Vagina (tissue), 2 donors: Measurements from ENCODE around the gene PHACTR3. TPM values are rescaled to one million over a fixed set of nuclear protein-coding genes. Genes with fewer than 3 reads are reported as not detected.
A peak's percentile ranks its signal among the peaks of the same experiment; 100 is the strongest.

Source experiments
- DNase-seq, 2 donors: peaks; one replicate each; pipeline ENCODE4 v3.0.0-alpha.2; 2017; ENCODE audit errors: extremely low spot score in 2 of 2
- H3K27ac ChIP-seq: fragments of 200-600 bp; sonication (generic); one replicate; pipeline ENCODE4 v1.5.1; 2019
- H3K27me3 ChIP-seq: fragments of 200-600 bp; sonication (generic); one replicate; pipeline ENCODE4 v1.5.1; 2019
- H3K36me3 ChIP-seq, 2 donors: fragments of 200-600 bp; sonication (generic); one replicate each; pipeline ENCODE4 v1.5.1; 2017 to 2019
- H3K4me1 ChIP-seq: fragments of 200-600 bp; sonication (generic); one replicate; pipeline ENCODE4 v1.5.1; 2019
- H3K4me3 ChIP-seq, 2 donors: fragments of 200-600 bp; sonication (generic); 1 replicate in 1 of 2; 2 replicates in 1 of 2; pipeline ENCODE4 v1.5.1; 2016 to 2019
- H3K9me3 ChIP-seq: fragments of 200-600 bp; sonication (generic); one replicate; pipeline ENCODE4 v1.5.1; 2019
- POLR2A ChIP-seq, 2 donors: fragments of 450-650 bp; IDR thresholded peaks; one replicate each; pipeline ENCODE4 v1.6.1; 2017; ENCODE audit warnings: antibody characterized with exemption in 2 of 2, mild to moderate bottlenecking in 2 of 2, moderate library complexity in 2 of 2
- POLR2AphosphoS5 ChIP-seq, 2 donors: sonication (generic); formaldehyde crosslinking; IDR thresholded peaks; one replicate each; pipeline ENCODE4 v1.9.0; 2017; ENCODE audit warnings: antibody characterized with exemption in 2 of 2, mild to moderate bottlenecking in 2 of 2, low read depth in 1 of 2; ENCODE audit not compliant: insufficient read depth in 1 of 2
- intact Hi-C: fragments of 100-400 bp; cut with DNase I; formaldehyde crosslinking; loops from one replicate; pipeline ENCODE4 v1.15.1; 2023
- total RNA-seq: library from RNA; depleted of rRNA; stranded (reverse); fragments of >200 nt; gene quantifications from one replicate; pipeline ENCODE4 v1.2.3, GENCODE V29; 2016
- TF ChIP-seq, protein P1 (sequence below), 3 experiments: fragments of 450-650 bp in 2 of 3; fragments of 200-600 bp in 1 of 3; sonication (generic) in 1 of 3; IDR thresholded peaks; one replicate each; pipeline ENCODE4 v1.5.1; 2017 to 2019; ENCODE audit warnings: antibody characterized with exemption in 3 of 3, mild to moderate bottlenecking in 2 of 3, moderate library complexity in 2 of 3

PHACTR3 gene
- total RNA-seq, 1 donor from 2014 or later: 8.3 TPM

DNA sequence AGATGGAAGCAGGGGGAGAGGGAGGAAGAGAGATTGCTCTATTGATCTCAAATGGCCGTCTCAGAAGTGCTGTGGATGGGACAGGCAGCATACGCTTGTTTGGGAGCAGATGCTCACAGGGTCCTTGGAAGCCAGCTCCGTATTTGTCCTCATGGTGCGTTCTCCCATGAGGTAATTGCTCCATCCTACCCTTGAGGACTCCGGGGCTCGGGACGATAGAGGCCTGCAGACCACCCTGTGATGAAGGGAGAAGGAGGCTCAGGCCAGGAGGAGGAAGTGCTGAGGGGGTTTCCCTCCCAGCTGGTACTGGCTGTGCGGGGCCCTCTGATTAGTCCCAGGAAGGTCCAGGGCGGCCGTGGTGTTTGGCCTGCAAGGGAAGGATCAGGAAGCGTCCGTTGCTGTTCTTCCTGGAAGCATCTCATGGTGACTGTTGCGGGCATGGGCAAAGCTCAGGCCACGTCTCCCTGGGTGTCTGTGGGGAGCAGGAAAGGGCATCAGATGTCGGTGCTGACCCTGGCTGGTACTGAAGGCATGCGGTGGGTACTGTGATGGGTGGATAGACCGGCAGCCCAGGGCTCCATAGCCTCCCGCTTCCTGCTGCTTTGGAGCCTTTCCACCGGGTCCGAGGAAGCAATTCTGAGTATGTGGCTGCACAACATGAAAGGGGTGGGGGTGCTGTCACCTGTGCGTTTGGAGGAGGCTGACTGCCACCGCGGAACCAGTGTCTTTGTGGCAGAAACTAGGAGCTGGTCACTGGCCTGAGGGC is 170.8 kb downstream of the PHACTR3 start:
- TF ChIP-seq POLR2A (IDR thresholded peaks at IDR 0.05): no peak
- TF ChIP-seq, protein P1, sequence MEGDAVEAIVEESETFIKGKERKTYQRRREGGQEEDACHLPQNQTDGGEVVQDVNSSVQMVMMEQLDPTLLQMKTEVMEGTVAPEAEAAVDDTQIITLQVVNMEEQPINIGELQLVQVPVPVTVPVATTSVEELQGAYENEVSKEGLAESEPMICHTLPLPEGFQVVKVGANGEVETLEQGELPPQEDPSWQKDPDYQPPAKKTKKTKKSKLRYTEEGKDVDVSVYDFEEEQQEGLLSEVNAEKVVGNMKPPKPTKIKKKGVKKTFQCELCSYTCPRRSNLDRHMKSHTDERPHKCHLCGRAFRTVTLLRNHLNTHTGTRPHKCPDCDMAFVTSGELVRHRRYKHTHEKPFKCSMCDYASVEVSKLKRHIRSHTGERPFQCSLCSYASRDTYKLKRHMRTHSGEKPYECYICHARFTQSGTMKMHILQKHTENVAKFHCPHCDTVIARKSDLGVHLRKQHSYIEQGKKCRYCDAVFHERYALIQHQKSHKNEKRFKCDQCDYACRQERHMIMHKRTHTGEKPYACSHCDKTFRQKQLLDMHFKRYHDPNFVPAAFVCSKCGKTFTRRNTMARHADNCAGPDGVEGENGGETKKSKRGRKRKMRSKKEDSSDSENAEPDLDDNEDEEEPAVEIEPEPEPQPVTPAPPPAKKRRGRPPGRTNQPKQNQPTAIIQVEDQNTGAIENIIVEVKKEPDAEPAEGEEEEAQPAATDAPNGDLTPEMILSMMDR (IDR thresholded peaks at IDR 0.05): no peak
- no peak for TF ChIP-seq POLR2AphosphoS5 (IDR thresholded peaks at IDR 0.05; ENCODE audit: insufficient read depth in 1 of 2, low read depth in 1 of 2)
- Histone ChIP-seq H3K4me3 (no peak overlapping the region), H3K27me3 (no peaks in the 10 kb centered on the region), H3K36me3 (no peaks in the 10 kb centered on the region), H3K4me1 (no peaks in the 10 kb centered on the region), H3K9me3 (no peaks in the 10 kb centered on the region), H3K27ac (no peak overlapping the region)
- DNase-seq: peak; percentile 62 to 90
- intact Hi-C loops: no loop called here

DNA sequence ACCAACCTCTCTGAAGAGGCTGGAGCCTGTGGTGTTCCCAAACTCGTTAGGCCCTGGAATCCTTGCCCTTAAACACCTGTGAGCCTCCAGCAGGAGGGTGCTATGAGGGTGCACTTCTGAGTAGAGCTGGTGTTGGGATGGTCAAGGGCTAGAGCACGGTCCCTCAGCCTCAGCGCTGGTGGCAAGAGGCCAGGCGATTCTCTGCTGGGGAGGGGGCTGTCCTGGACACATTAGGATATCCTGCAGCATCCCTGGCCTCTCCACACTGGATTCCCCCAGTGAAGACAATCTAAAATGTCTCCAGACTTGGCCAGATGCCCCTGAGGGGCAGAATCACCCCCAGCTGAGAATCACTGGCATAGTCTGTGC is 171.3 kb downstream of the PHACTR3 start:
- Histone ChIP-seq H3K27me3 (no peaks in the 10 kb centered on the region), H3K27ac (no peak overlapping the region), H3K4me3 (no peak overlapping the region), H3K9me3 (no peaks in the 10 kb centered on the region), H3K36me3 (no peaks in the 10 kb centered on the region), H3K4me1 (no peaks in the 10 kb centered on the region)
- intact Hi-C loops: no loop called here
- TF ChIP-seq, protein P1 (IDR thresholded peaks at IDR 0.05): no peak
- no peak for TF ChIP-seq POLR2A (IDR thresholded peaks at IDR 0.05)
- TF ChIP-seq POLR2AphosphoS5 (IDR thresholded peaks at IDR 0.05; ENCODE audit: insufficient read depth in 1 of 2, low read depth in 1 of 2): no peak
- DNase-seq: peak; percentile 77 to 85

DNA sequence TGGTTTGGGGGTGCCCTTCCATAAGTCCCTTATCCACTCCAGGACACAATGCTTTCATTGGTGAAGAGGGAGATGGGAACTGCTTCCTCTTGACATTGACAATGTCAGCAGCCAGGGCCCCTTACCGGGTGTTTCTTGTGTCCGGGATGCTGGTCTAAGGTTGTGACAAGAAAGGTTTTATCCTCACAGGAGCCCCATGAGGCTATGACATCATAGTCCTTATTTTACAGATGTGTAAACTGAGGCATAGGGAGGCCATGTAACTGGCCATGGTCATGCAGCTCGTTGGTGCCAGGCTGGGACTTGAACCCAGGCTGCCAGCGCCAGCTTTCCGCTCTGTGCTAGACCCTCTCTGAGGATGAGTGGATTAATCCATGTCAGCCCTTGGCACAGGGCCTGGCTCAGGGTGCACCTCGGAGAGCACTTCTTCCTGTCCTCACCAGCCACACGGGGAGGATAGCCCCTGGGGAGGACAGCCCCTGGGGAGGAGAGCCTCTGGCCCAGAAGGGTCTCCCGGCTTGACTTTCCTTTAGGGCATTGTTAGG is 171.8 kb downstream of the PHACTR3 start:
- H3K4me1 ChIP-seq: no peaks in the 10 kb centered on the region
- no peaks in the 10 kb centered on the region for H3K36me3 ChIP-seq
- H3K9me3 ChIP-seq: no peaks in the 10 kb centered on the region
- intact Hi-C loops: no loop called here
- H3K27ac ChIP-seq: no peak overlapping the region
- H3K4me3 ChIP-seq: no peak overlapping the region
- no peaks in the 10 kb centered on the region for H3K27me3 ChIP-seq
- peak in 1 of 2 donors; percentile 70 for DNase-seq
- TF ChIP-seq POLR2AphosphoS5 (IDR thresholded peaks at IDR 0.05; ENCODE audit: insufficient read depth in 1 of 2, low read depth in 1 of 2) (no peak), POLR2A (IDR thresholded peaks at IDR 0.05) (no peak)
- TF ChIP-seq, protein P1 (IDR thresholded peaks at IDR 0.05): no peak

DNA sequence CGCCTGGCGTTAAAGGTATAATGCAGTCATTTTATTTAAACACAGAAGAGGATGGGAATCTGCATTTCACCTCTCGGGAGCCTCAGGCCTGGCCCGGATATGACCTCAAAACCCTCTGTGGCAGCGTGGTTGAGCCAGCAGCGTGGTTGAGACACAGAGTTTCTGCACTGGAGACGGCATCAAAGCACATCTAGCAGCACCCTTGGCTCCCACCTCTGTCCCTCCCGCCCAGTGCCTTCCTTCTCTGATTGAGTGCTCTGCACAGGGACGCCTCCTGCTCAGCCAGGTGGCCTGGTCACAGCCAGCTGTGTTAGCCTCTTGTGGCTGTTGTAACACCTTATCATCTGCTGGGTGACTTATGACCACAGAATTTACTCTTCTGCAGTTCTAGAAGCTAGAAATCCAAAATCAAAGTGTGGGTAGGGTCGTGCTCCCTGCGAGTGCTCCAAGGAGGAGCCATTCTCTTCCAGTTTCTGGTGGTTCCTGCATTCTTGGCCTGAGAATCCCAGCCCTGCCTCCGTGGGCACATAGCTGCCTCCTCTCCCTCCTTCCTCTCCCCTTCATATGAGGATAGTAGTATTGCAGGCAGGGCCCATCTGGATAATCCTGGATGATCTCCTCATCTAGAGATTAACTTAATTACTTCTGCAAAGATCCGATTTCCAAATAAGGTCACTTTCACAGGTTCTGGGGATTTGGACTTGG is 172.4 kb downstream of the PHACTR3 start:
- Histone ChIP-seq H3K9me3 (no peaks in the 10 kb centered on the region), H3K27ac (no peak overlapping the region), H3K27me3 (no peaks in the 10 kb centered on the region), H3K4me3 (no peak overlapping the region), H3K36me3 (no peaks in the 10 kb centered on the region), H3K4me1 (no peaks in the 10 kb centered on the region)
- TF ChIP-seq, protein P1 (IDR thresholded peaks at IDR 0.05): no peak
- TF ChIP-seq POLR2A (IDR thresholded peaks at IDR 0.05) (no peak), POLR2AphosphoS5 (IDR thresholded peaks at IDR 0.05; ENCODE audit: insufficient read depth in 1 of 2, low read depth in 1 of 2) (no peak)
- DNase-seq: peak; percentile 81 to 87
- intact Hi-C loops: no loop called here
